ENCODE measurements around the gene POLR1A.

Gene POLR1A

GRCh38 chr2:86066007-86066578, 39.6 kb downstream of the POLR1A start:
- Histone ChIP-seq H3K79me2 (ENCODE audit: control insufficient read depth, low read length) (no peaks in the 10 kb centered on the region), H3K4me3 (ENCODE audit: low read length) (no peak overlapping the region), H3K9me2 (replicated peaks; ENCODE audit: control insufficient read depth, low read length) (no peaks in the 10 kb centered on the region), H3K27me3 (ENCODE audit: control insufficient read depth, low read length) (no peaks in the 10 kb centered on the region), H4K20me1 (ENCODE audit: control insufficient read depth, insufficient read depth, low read depth, low read length) (no peaks in the 10 kb centered on the region), H3K9me3 (ENCODE audit: control insufficient read depth, insufficient read depth, low read length) (no peaks in the 10 kb centered on the region), H3F3A (ENCODE audit: control insufficient read depth, insufficient read depth) (no peaks in the 10 kb centered on the region), H3K4me2 (ENCODE audit: low read length) (no peak overlapping the region), H3K4me1 (ENCODE audit: control insufficient read depth, low read length) (no peaks in the 10 kb centered on the region), H3K36me3 (ENCODE audit: control insufficient read depth, low read length) (peaks cover 94% of the 10 kb centered on the region), H3K27ac (ENCODE audit: low read depth, low read length) (no peak overlapping the region)
- TF ChIP-seq EZH2phosphoT487 (IDR thresholded peaks at IDR 0.05; ENCODE audit: borderline replicate concordance, low read length), result no peak
- no peak for TF ChIP-seq CTCF (IDR thresholded peaks at IDR 0.05; ENCODE audit: low read depth, low read length, poor library complexity, severe bottlenecking)

GRCh38 chr2:86065512-86065911, 40.2 kb downstream of the POLR1A start:
- Histone ChIP-seq H3K27ac (ENCODE audit: low read depth, low read length) (no peak overlapping the region), H4K20me1 (ENCODE audit: control insufficient read depth, insufficient read depth, low read depth, low read length) (no peaks in the 10 kb centered on the region), H3K27me3 (ENCODE audit: control insufficient read depth, low read length) (no peaks in the 10 kb centered on the region), H3F3A (ENCODE audit: control insufficient read depth, insufficient read depth) (no peaks in the 10 kb centered on the region), H3K79me2 (ENCODE audit: control insufficient read depth, low read length) (no peaks in the 10 kb centered on the region), H3K4me1 (ENCODE audit: control insufficient read depth, low read length) (no peaks in the 10 kb centered on the region), H3K36me3 (ENCODE audit: control insufficient read depth, low read length) (peaks cover 94% of the 10 kb centered on the region), H3K4me3 (ENCODE audit: low read length) (no peak overlapping the region), H3K9me3 (ENCODE audit: control insufficient read depth, insufficient read depth, low read length) (no peaks in the 10 kb centered on the region), H3K4me2 (ENCODE audit: low read length) (no peak overlapping the region), H3K9me2 (replicated peaks; ENCODE audit: control insufficient read depth, low read length) (no peaks in the 10 kb centered on the region)
- TF ChIP-seq EZH2phosphoT487 (IDR thresholded peaks at IDR 0.05; ENCODE audit: borderline replicate concordance, low read length) (no peak), CTCF (IDR thresholded peaks at IDR 0.05; ENCODE audit: low read depth, low read length, poor library complexity, severe bottlenecking) (no peak)

GRCh38 chr2:86064006-86064405, 41.7 kb downstream of the POLR1A start:
- Histone ChIP-seq H3K4me2 (ENCODE audit: low read length) (no peak overlapping the region), H3K27me3 (ENCODE audit: control insufficient read depth, low read length) (no peaks in the 10 kb centered on the region), H3K9me2 (replicated peaks; ENCODE audit: control insufficient read depth, low read length) (no peaks in the 10 kb centered on the region), H3K27ac (ENCODE audit: low read depth, low read length) (no peak overlapping the region), H3K9me3 (ENCODE audit: control insufficient read depth, insufficient read depth, low read length) (no peaks in the 10 kb centered on the region), H3K4me1 (ENCODE audit: control insufficient read depth, low read length) (no peaks in the 10 kb centered on the region), H3K4me3 (ENCODE audit: low read length) (no peak overlapping the region), H3K36me3 (ENCODE audit: control insufficient read depth, low read length) (peaks cover 91% of the 10 kb centered on the region), H3F3A (ENCODE audit: control insufficient read depth, insufficient read depth) (no peaks in the 10 kb centered on the region), H4K20me1 (ENCODE audit: control insufficient read depth, insufficient read depth, low read depth, low read length) (no peaks in the 10 kb centered on the region), H3K79me2 (ENCODE audit: control insufficient read depth, low read length) (no peaks in the 10 kb centered on the region)
- TF ChIP-seq EZH2phosphoT487 (IDR thresholded peaks at IDR 0.05; ENCODE audit: borderline replicate concordance, low read length) (no peak), CTCF (IDR thresholded peaks at IDR 0.05; ENCODE audit: low read depth, low read length, poor library complexity, severe bottlenecking) (no peak)
